H9 (cell line): ENCODE results near the gene C5AR1. TPM values are rescaled to one million over a fixed set of nuclear protein-coding genes. Genes with fewer than 3 reads are reported as not detected.

Source experiments
- DNase-seq: peaks from one replicate; pipeline ENCODE4 v3.0.0-alpha.2; 2017
- H2AFZ ChIP-seq: one replicate; pipeline ENCODE4 v1.6.1; 2013; ENCODE audit warnings: mild to moderate bottlenecking, low read length, control low read depth, moderate library complexity
- H2AK5ac ChIP-seq: 2 replicates; pipeline ENCODE4 v1.6.1; 2013; ENCODE audit warnings: low read length, control low read depth, mixed read lengths; ENCODE audit not compliant: insufficient read length
- H2BK120ac ChIP-seq: one replicate; pipeline ENCODE4 v1.6.1; 2013; ENCODE audit warnings: low read depth, mild to moderate bottlenecking, low read length, control low read depth, inconsistent platforms; ENCODE audit not compliant: poor library complexity, severe bottlenecking
- H2BK12ac ChIP-seq: 2 replicates; pipeline ENCODE4 v1.6.1; 2013; ENCODE audit warnings: low read length, control low read depth, mixed read lengths, low read depth; ENCODE audit not compliant: insufficient read length
- H2BK15ac ChIP-seq: 2 replicates; pipeline ENCODE4 v1.6.1; 2013; ENCODE audit warnings: low read depth, low read length, control low read depth
- H2BK20ac ChIP-seq: one replicate; pipeline ENCODE4 v1.6.1; 2013; ENCODE audit warnings: low read depth, mild to moderate bottlenecking, low read length, control low read depth, inconsistent platforms; ENCODE audit not compliant: poor library complexity, severe bottlenecking
- H2BK5ac ChIP-seq: 2 replicates; pipeline ENCODE4 v1.6.1; 2013; ENCODE audit warnings: low read length, control low read depth, mixed read lengths; ENCODE audit not compliant: insufficient read length
- H3K14ac ChIP-seq: 2 replicates; pipeline ENCODE4 v1.6.1; 2013; ENCODE audit warnings: low read length, control low read depth; ENCODE audit not compliant: insufficient read depth
- H3K18ac ChIP-seq: 2 replicates; pipeline ENCODE4 v1.6.1; 2013; ENCODE audit warnings: low read depth, mild to moderate bottlenecking, mixed read lengths, low read length, control low read depth; ENCODE audit not compliant: insufficient read length
- H3K23ac ChIP-seq: 2 replicates; pipeline ENCODE4 v1.6.1; 2013; ENCODE audit warnings: low read length, control low read depth, mixed read lengths, low read depth; ENCODE audit not compliant: insufficient read length
- H3K23me2 ChIP-seq: 2 replicates; pipeline ENCODE4 v1.6.1; 2013; ENCODE audit warnings: low read depth, mild to moderate bottlenecking, mixed read lengths, low read length, control low read depth; ENCODE audit not compliant: insufficient read length, poor library complexity, severe bottlenecking
- H3K27ac ChIP-seq: 2 replicates; pipeline ENCODE4 v1.5.1; 2013; ENCODE audit warnings: low read length, control low read depth, mixed read lengths, low read depth; ENCODE audit not compliant: insufficient read length
- H3K27me3 ChIP-seq: 2 replicates; pipeline ENCODE4 v1.6.1; 2013; ENCODE audit warnings: low read length, control low read depth, inconsistent platforms; ENCODE audit not compliant: insufficient read depth
- H3K4ac ChIP-seq: 2 replicates; pipeline ENCODE4 v1.6.1; 2013; ENCODE audit warnings: low read depth, mild to moderate bottlenecking, control low read depth, inconsistent platforms, low read length, moderate library complexity
- H3K4me1 ChIP-seq: 2 replicates; pipeline ENCODE4 v1.6.1; 2013; ENCODE audit warnings: low read length, control low read depth, inconsistent platforms; ENCODE audit not compliant: insufficient read depth
- H3K4me2 ChIP-seq: 2 replicates; pipeline ENCODE4 v1.6.1; 2013; ENCODE audit warnings: low read length, control low read depth, mixed read lengths; ENCODE audit not compliant: insufficient read length, insufficient read depth
- H3K56ac ChIP-seq: 2 replicates; pipeline ENCODE4 v1.6.1; 2013; ENCODE audit warnings: low read depth, mild to moderate bottlenecking, mixed read lengths, low read length, control low read depth; ENCODE audit not compliant: insufficient read length
- H3K79me1 ChIP-seq: 2 replicates; pipeline ENCODE4 v1.6.1; 2013; ENCODE audit warnings: low read depth, mild to moderate bottlenecking, moderate library complexity, low read length, control low read depth, inconsistent platforms; ENCODE audit not compliant: insufficient read depth, poor library complexity, severe bottlenecking
- H3K79me2 ChIP-seq: 2 replicates; pipeline ENCODE4 v1.6.1; 2013; ENCODE audit warnings: low read length, control low read depth, inconsistent platforms; ENCODE audit not compliant: insufficient read depth
- H3K9ac ChIP-seq: 2 replicates; pipeline ENCODE4 v1.6.1; 2013; ENCODE audit warnings: low read length, control low read depth, mixed read lengths; ENCODE audit not compliant: insufficient read length; ENCODE audit errors: extremely low read depth
- H3K9me3 ChIP-seq: one replicate; pipeline ENCODE4 v1.6.1; 2013; ENCODE audit warnings: low read depth, low read length, inconsistent platforms; ENCODE audit not compliant: control insufficient read depth
- H3T11ph ChIP-seq: one replicate; pipeline ENCODE4 v1.6.1; 2013; ENCODE audit warnings: mild to moderate bottlenecking, low read length, control low read depth, inconsistent platforms
- H4K20me1 ChIP-seq: one replicate; pipeline ENCODE4 v1.6.1; 2013; ENCODE audit not compliant: control insufficient read depth, insufficient read length, insufficient read depth
- H4K5ac ChIP-seq: 2 replicates; pipeline ENCODE4 v1.6.1; 2013; ENCODE audit warnings: low read depth, mild to moderate bottlenecking, mixed read lengths, low read length, control low read depth; ENCODE audit not compliant: insufficient read length
- H4K8ac ChIP-seq: replicated peaks from 2 replicates; pipeline ENCODE4 v1.6.1; 2013; ENCODE audit warnings: low read length, control low read depth, mixed read lengths, low read depth; ENCODE audit not compliant: insufficient read length
- H4K91ac ChIP-seq: 2 replicates; pipeline ENCODE4 v1.6.1; 2013; ENCODE audit warnings: low read depth, mild to moderate bottlenecking, moderate library complexity, mixed read lengths, low read length, control low read depth; ENCODE audit not compliant: insufficient read length
- H3K27ac Mint-ChIP-seq, 3 experiments: 2 replicates in 2 of 3; 3 replicates in 1 of 3; pipeline ENCODE4 v1.8.0; 2020 to 2021; ENCODE audit warnings: mixed read lengths in 3 of 3, mild to moderate bottlenecking in 1 of 3, moderate library complexity in 1 of 3
- H3K27me3 Mint-ChIP-seq: 2 replicates; pipeline ENCODE4 v1.8.0; 2021; ENCODE audit warnings: low read depth, mild to moderate bottlenecking, moderate library complexity, mixed read lengths
- H3K36me3 Mint-ChIP-seq, 3 experiments: 2 replicates in 2 of 3; 3 replicates in 1 of 3; pipeline ENCODE4 v1.8.0; 2020 to 2021; ENCODE audit warnings: low read depth in 3 of 3, mixed read lengths in 3 of 3; ENCODE audit not compliant: insufficient read depth in 1 of 3
- H3K4me1 Mint-ChIP-seq, 2 experiments: 2 replicates each; pipeline ENCODE4 v1.8.0; 2020; ENCODE audit warnings: mixed read lengths in 2 of 2
- H3K4me3 Mint-ChIP-seq, 2 experiments: 2 replicates in 1 of 2; 3 replicates in 1 of 2; pipeline ENCODE4 v1.8.0; 2020 to 2021; ENCODE audit warnings: mild to moderate bottlenecking in 2 of 2, mixed read lengths in 2 of 2, moderate library complexity in 1 of 2
- H3K9me3 Mint-ChIP-seq, 2 experiments: 2 replicates in 1 of 2; 3 replicates in 1 of 2; pipeline ENCODE4 v1.8.0; 2020; ENCODE audit warnings: mild to moderate bottlenecking in 2 of 2, mixed read lengths in 2 of 2, moderate library complexity in 1 of 2
- CTCF ChIP-seq: fragments of 200-600 bp; sonication (generic); conservative IDR thresholded peaks from 3 replicates; pipeline ENCODE4 v1.8.0; 2021; ENCODE audit warnings: antibody characterized with exemption, mild to moderate bottlenecking
- WGBS: extraction: QIAGEN DNeasy Blood & Tissue Kit; methylation state at CpG from one replicate; pipeline ENCODE4 v1.1.7; 2013; ENCODE audit warnings: missing lambda C conversion rate, low lambda C conversion rate, mixed read lengths; ENCODE audit not compliant: insufficient read length; ENCODE audit errors: extremely low coverage; 5-methylcytosine and 5-hydroxymethylcytosine counted together
- total RNA-seq: library from RNA; stranded (reverse); gene quantifications from 2 replicates; pipeline ENCODE4 v1.2.1, GENCODE V29; 2021

The C5AR1 gene
- total RNA-seq, 1 experiment from 2014 or later, result 1.8 TPM

- no peak overlapping the region for H3K18ac ChIP-seq
- no peak overlapping the region for H3T11ph ChIP-seq
- no peak for DNase-seq
- no peak overlapping the region for H3K4ac ChIP-seq
- H2BK120ac ChIP-seq, result no peak overlapping the region
- H3K23ac ChIP-seq, result no peak overlapping the region
- H2BK20ac ChIP-seq, result no peak overlapping the region
- H3K4me1 ChIP-seq, result no peaks in the 10 kb centered on the region
- Mint-ChIP-seq H3K27ac (no peak overlapping the region), H3K4me1 (peaks cover 2% of the 10 kb centered on the region in 2 experiments), H3K36me3 (peaks cover 80 to 98% (median 96%) of the 10 kb centered on the region in 3 experiments), H3K4me3 (no peak overlapping the region), H3K27me3 (no peaks in the 10 kb centered on the region), H3K9me3 (no peaks in the 10 kb centered on the region)
- no CpG with 5 or more reads among the region's 6 CpGs for WGBS
- TF ChIP-seq CTCF, result no peak
- no peak overlapping the region for H4K91ac ChIP-seq
- peaks cover 2% of the 10 kb centered on the region; the same call in 1 of the 2 replicates for H3K79me2 ChIP-seq
- no peaks in the 10 kb centered on the region for H3K27me3 ChIP-seq
- no peak overlapping the region for H3K4me2 ChIP-seq
- no peak overlapping the region for H3K27ac ChIP-seq
- no peaks in the 10 kb centered on the region for H3K9me3 ChIP-seq
- H2AK5ac ChIP-seq, result no peak overlapping the region
- no peak overlapping the region for H3K14ac ChIP-seq
- H2BK15ac ChIP-seq, result no peak overlapping the region
- H2AFZ ChIP-seq, result no peak overlapping the region
- H3K9ac ChIP-seq, result no peak overlapping the region
- H4K5ac ChIP-seq, result no peak overlapping the region
- no peak overlapping the region for H2BK5ac ChIP-seq
- no peak overlapping the region for H4K8ac ChIP-seq
- no peak overlapping the region for H2BK12ac ChIP-seq
- no peaks in the 10 kb centered on the region for H3K23me2 ChIP-seq
- H3K79me1 ChIP-seq, result peaks cover 5% of the 10 kb centered on the region
- H4K20me1 ChIP-seq, result no peaks in the 10 kb centered on the region
- no peak overlapping the region for H3K56ac ChIP-seq
Observed at GRCh38 chr19:47356900-47357299, 47.2 kb downstream of the C5AR1 start.
